Loucy (cell line): ENCODE data around the gene CELF2.

Source experiments
- H2AFZ ChIP-seq: fragments of 200-600 bp; sonication (generic); 2 replicates; pipeline ENCODE4 v1.6.0; 2016; ENCODE audit warnings: antibody characterized with exemption, mild to moderate bottlenecking, low read length, moderate library complexity
- H3F3A ChIP-seq: fragments of 200-600 bp; 2 replicates; pipeline ENCODE4 v1.6.0; 2016; ENCODE audit warnings: antibody characterized with exemption, low read depth, mild to moderate bottlenecking
- H3K27me3 ChIP-seq: fragments of 200-600 bp; sonication (generic); 2 replicates; pipeline ENCODE4 v1.6.1; 2014; ENCODE audit warnings: low read length, mild to moderate bottlenecking; ENCODE audit not compliant: insufficient read depth, poor library complexity, severe bottlenecking
- H3K36me3 ChIP-seq: fragments of 200-600 bp; sonication (generic); 2 replicates; pipeline ENCODE4 v1.6.1; 2016; ENCODE audit warnings: low read length; ENCODE audit not compliant: insufficient read depth
- H3K4me1 ChIP-seq: fragments of 200-600 bp; sonication (generic); 2 replicates; pipeline ENCODE4 v1.5.1; 2014; ENCODE audit warnings: low read length, mild to moderate bottlenecking; ENCODE audit not compliant: insufficient read depth, poor library complexity, severe bottlenecking
- H3K4me2 ChIP-seq: fragments of 200-600 bp; sonication (generic); 2 replicates; pipeline ENCODE4 v1.6.0; 2014; ENCODE audit warnings: antibody characterized with exemption, low read length, low read depth, mild to moderate bottlenecking; ENCODE audit not compliant: poor library complexity, severe bottlenecking
- H3K4me3 ChIP-seq: fragments of 200-600 bp; sonication (generic); 2 replicates; pipeline ENCODE4 v1.5.1; 2014; ENCODE audit warnings: low read length, mild to moderate bottlenecking, mixed read lengths; ENCODE audit not compliant: poor library complexity, severe bottlenecking
- H3K79me2 ChIP-seq: fragments of 200-600 bp; sonication (generic); 2 replicates; pipeline ENCODE4 v1.6.1; 2014; ENCODE audit warnings: low read length; ENCODE audit not compliant: insufficient read depth
- H3K9ac ChIP-seq: fragments of 200-600 bp; sonication (generic); 2 replicates; pipeline ENCODE4 v1.6.0; 2014; ENCODE audit warnings: mild to moderate bottlenecking, low read depth, low read length, moderate library complexity; ENCODE audit not compliant: poor library complexity, severe bottlenecking
- H3K9me2 ChIP-seq: fragments of 200-600 bp; sonication (generic); replicated peaks from 2 replicates; pipeline ENCODE4 v1.6.1; 2016; ENCODE audit warnings: low read depth, low read length, mixed read lengths
- H3K9me3 ChIP-seq: fragments of 200-600 bp; sonication (generic); 2 replicates; pipeline ENCODE4 v1.6.1; 2014; ENCODE audit warnings: mild to moderate bottlenecking, antibody characterized with exemption, low read length, low read depth; ENCODE audit not compliant: insufficient read depth
- H4K20me1 ChIP-seq: fragments of 200-600 bp; sonication (generic); 2 replicates; pipeline ENCODE4 v1.6.0; 2014; ENCODE audit warnings: antibody characterized with exemption, low read length, mild to moderate bottlenecking; ENCODE audit not compliant: insufficient read depth, poor library complexity, severe bottlenecking
- CTCF ChIP-seq: fragments of 200-600 bp; sonication (generic); conservative IDR thresholded peaks from 2 replicates; pipeline ENCODE4 v1.5.1; 2014; ENCODE audit warnings: mild to moderate bottlenecking, antibody characterized with exemption, low read length
- EZH2phosphoT487 ChIP-seq: fragments of 200-600 bp; IDR thresholded peaks from 2 replicates; pipeline ENCODE4 v1.6.1; 2018; ENCODE audit warnings: antibody characterized with exemption, mild to moderate bottlenecking, moderate library complexity, borderline replicate concordance

The CELF2 gene

GRCh38 chr10:11286261-11286852, 268.7 kb downstream of the CELF2 start:
- no peak overlapping the region for H3K9ac ChIP-seq
- H2AFZ ChIP-seq: no peak overlapping the region
- no peak for TF ChIP-seq EZH2phosphoT487
- TF ChIP-seq CTCF: no peak
- H3F3A ChIP-seq: no peaks in the 10 kb centered on the region
- H3K9me3 ChIP-seq: no peaks in the 10 kb centered on the region
- H3K4me2 ChIP-seq: no peak overlapping the region
- H4K20me1 ChIP-seq: peaks cover 3% of the 10 kb centered on the region
- no peaks in the 10 kb centered on the region for H3K4me1 ChIP-seq
- no peaks in the 10 kb centered on the region for H3K9me2 ChIP-seq
- H3K79me2 ChIP-seq: no peaks in the 10 kb centered on the region
- no peaks in the 10 kb centered on the region for H3K27me3 ChIP-seq
- no peak overlapping the region for H3K4me3 ChIP-seq
- peaks cover 91% of the 10 kb centered on the region for H3K36me3 ChIP-seq

GRCh38 chr10:11288302-11288701, 270.6 kb downstream of the CELF2 start:
- H3K9me3 ChIP-seq: no peaks in the 10 kb centered on the region
- H3K36me3 ChIP-seq: peaks cover 91% of the 10 kb centered on the region
- no peak for TF ChIP-seq EZH2phosphoT487
- no peak for TF ChIP-seq CTCF
- H2AFZ ChIP-seq: no peak overlapping the region
- no peak overlapping the region for H3K4me2 ChIP-seq
- no peak overlapping the region for H3K9ac ChIP-seq
- no peaks in the 10 kb centered on the region for H3K27me3 ChIP-seq
- H4K20me1 ChIP-seq: peaks cover 4% of the 10 kb centered on the region
- no peaks in the 10 kb centered on the region for H3K9me2 ChIP-seq
- no peaks in the 10 kb centered on the region for H3K4me1 ChIP-seq
- no peaks in the 10 kb centered on the region for H3F3A ChIP-seq
- no peak overlapping the region for H3K4me3 ChIP-seq
- no peaks in the 10 kb centered on the region for H3K79me2 ChIP-seq

- no peak overlapping the region for H3K4me2 ChIP-seq
- no peaks in the 10 kb centered on the region for H3K4me1 ChIP-seq
- H3K79me2 ChIP-seq: no peaks in the 10 kb centered on the region
- H3K27me3 ChIP-seq: no peaks in the 10 kb centered on the region
- peaks cover 100% of the 10 kb centered on the region for H3K36me3 ChIP-seq
- no peak overlapping the region for H2AFZ ChIP-seq
- TF ChIP-seq CTCF (no peak), EZH2phosphoT487 (no peak)
- peaks cover 4% of the 10 kb centered on the region for H4K20me1 ChIP-seq
- no peaks in the 10 kb centered on the region for H3F3A ChIP-seq
- H3K9ac ChIP-seq: no peak overlapping the region
- no peaks in the 10 kb centered on the region for H3K9me3 ChIP-seq
- no peak overlapping the region for H3K4me3 ChIP-seq
- no peaks in the 10 kb centered on the region for H3K9me2 ChIP-seq
Measured at GRCh38 chr10:11290156-11290890, 272.7 kb downstream of the CELF2 start.
